ENCODE data around the gene ADAP2.
"Not testable (repeated sequence)": the region's sequence is repeated elsewhere in the genome, so short reads cannot be mapped to it uniquely, and the experiment has no call there.

The ADAP2 gene
- total RNA-seq: 40.1 to 128 (median 84.2) reads per million in 18 experiments

- DNase-seq: peak; percentile 78 to 86
Measured at GRCh38 chr17:30921544-30922196, at the start of gene ADAP2. Gene ADAP2 (plus strand): TSS chr17:30921945. CDS start chr17:30922015, 70 bp downstream.

- no peak for DNase-seq
Measured at GRCh38 chr17:30886187-30886586, 35.6 kb upstream of the ADAP2 start.

GRCh38 chr17:30894236-30894635, 27.5 kb upstream of the ADAP2 start:
- DNase-seq: no peak

- DNase-seq: no peak
Measured at GRCh38 chr17:30897311-30897710, 24.4 kb upstream of the ADAP2 start.

- DNase-seq: peak; percentile 32 to 36
Measured at GRCh38 chr17:30905742-30906100, 16.0 kb upstream of the ADAP2 start.

- DNase-seq: peak; percentile 92 to 94
Measured at GRCh38 chr17:30906101-30906911, 15.4 kb upstream of the ADAP2 start, which contains the start of gene TEFM. Gene TEFM (minus strand): TSS chr17:30906238. CDS start chr17:30906198, 40 bp downstream.

GRCh38 chr17:30908717-30909420, 12.9 kb upstream of the ADAP2 start:
- no peak for DNase-seq

- not testable (repeated sequence) for DNase-seq
Measured at GRCh38 chr17:30910151-30910550, 11.6 kb upstream of the ADAP2 start.

- no peak for DNase-seq
Measured at GRCh38 chr17:30913955-30914354, 7.8 kb upstream of the ADAP2 start.

- DNase-seq: no peak
Measured at GRCh38 chr17:30915833-30916611, 5.7 kb upstream of the ADAP2 start.

GRCh38 chr17:30917050-30917449, 4.7 kb upstream of the ADAP2 start:
- DNase-seq: no peak

- no peak for DNase-seq
Measured at GRCh38 chr17:30920282-30920681, 1.5 kb upstream of the ADAP2 start.

GRCh38 chr17:30920683-30921543, 832 bp upstream of the ADAP2 start:
- no peak for DNase-seq

GRCh38 chr17:30922235-30923030, 688 bp downstream of the ADAP2 start:
- peak in 1 of 2 donors; percentile 35 for DNase-seq

- DNase-seq: no peak
Measured at GRCh38 chr17:30924341-30924740, 2.6 kb downstream of the ADAP2 start.

- peak in 1 of 2 donors; percentile 22 for DNase-seq
Measured at GRCh38 chr17:30926516-30926915, 4.8 kb downstream of the ADAP2 start.

GRCh38 chr17:30927756-30928155, 6.0 kb downstream of the ADAP2 start:
- DNase-seq: peak in 1 of 2 donors; percentile 52

GRCh38 chr17:30928584-30928983, 6.8 kb downstream of the ADAP2 start:
- no peak for DNase-seq

GRCh38 chr17:30929081-30929633, 7.4 kb downstream of the ADAP2 start:
- DNase-seq: no peak

- DNase-seq: not testable (repeated sequence)
Measured at GRCh38 chr17:30929861-30930260, 8.1 kb downstream of the ADAP2 start.
